GM12801 (cell line): ENCODE measurements around the gene HOMER1.

Experiments used
- TF ChIP-seq, protein P1 (sequence below): IDR thresholded peaks from one replicate; pipeline ENCODE4 v1.5.1; 2011; ENCODE audit warnings: control low read depth; ENCODE audit not compliant: insufficient read length; ENCODE audit errors: extremely low read depth

HOMER1 gene

DNA sequence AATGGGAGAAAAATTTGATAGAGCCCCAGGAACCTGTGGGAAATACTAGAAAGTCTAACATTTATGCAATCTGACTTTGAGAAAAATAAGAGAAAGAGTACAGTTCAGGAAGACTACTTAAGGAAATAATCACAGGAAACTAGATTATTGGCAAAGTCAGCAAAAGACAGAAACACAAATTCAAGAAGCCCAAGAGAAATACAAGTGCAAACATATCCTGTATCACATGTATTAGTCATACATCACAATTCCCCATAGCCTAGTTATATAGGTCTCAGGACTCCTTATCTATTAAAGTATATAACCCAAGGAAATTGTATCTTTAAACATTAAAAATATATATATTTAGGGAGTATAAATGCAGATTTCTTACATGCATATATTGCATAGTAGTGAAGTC lies 100.8 kb downstream of the HOMER1 start:
- TF ChIP-seq, protein P1, sequence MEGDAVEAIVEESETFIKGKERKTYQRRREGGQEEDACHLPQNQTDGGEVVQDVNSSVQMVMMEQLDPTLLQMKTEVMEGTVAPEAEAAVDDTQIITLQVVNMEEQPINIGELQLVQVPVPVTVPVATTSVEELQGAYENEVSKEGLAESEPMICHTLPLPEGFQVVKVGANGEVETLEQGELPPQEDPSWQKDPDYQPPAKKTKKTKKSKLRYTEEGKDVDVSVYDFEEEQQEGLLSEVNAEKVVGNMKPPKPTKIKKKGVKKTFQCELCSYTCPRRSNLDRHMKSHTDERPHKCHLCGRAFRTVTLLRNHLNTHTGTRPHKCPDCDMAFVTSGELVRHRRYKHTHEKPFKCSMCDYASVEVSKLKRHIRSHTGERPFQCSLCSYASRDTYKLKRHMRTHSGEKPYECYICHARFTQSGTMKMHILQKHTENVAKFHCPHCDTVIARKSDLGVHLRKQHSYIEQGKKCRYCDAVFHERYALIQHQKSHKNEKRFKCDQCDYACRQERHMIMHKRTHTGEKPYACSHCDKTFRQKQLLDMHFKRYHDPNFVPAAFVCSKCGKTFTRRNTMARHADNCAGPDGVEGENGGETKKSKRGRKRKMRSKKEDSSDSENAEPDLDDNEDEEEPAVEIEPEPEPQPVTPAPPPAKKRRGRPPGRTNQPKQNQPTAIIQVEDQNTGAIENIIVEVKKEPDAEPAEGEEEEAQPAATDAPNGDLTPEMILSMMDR = no peak

DNA sequence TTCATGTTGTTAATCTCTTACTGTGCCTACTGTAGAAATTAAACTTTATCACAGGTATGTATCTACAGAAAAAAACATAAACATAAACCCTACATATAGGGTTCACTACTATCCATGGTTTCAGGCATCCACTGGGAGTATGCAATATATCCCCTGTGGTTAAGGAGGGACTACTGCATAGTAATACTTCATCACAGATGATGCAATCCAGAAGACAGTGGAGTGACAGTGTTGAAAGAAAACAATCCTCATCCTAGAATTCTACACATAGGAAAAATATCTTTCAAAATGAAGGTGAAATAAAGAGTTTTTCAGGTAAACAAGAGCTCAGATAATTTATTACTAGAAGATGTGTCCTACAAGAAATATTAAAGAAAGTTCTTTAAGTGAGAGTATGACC lies 105.9 kb downstream of the HOMER1 start:
- TF ChIP-seq, protein P1 = no peak

DNA sequence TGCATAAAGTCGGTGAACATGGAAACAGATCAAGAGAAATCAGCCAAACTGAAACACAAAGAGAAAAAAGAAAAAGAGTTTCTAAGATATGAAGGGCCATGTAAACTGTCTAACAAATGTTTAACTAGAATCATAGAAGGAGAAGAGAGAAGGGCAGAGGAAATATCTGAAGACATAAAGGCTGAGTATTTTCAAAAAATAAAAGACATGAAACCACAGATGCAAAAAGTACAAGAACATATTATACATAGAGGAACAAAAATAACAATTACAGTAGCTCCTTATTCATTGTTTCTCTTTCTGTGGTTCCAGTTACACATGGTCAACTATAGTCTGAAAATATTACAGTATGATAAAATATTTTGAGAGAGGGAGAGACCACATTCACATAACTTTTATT lies 106.3 kb downstream of the HOMER1 start:
- TF ChIP-seq, protein P1 = no peak

DNA sequence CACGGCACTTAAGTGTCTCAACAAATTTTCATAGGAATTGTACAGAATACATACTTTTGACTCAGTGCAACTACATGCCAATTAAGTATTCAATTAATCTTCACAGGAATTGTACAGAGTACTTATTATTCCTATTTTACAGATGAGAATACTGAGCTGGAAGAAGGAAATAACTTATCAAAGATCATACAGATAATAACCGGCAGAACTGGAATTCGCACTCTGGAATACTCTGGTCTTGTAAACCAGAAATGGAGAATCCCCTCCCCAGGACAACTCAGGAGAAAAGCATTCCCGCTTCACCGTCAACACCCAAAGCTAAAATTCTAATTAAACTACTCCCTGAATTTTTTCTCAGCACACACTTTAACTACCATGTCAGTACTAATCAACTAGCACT lies 112.7 kb downstream of the HOMER1 start:
- TF ChIP-seq, protein P1 = no peak

DNA sequence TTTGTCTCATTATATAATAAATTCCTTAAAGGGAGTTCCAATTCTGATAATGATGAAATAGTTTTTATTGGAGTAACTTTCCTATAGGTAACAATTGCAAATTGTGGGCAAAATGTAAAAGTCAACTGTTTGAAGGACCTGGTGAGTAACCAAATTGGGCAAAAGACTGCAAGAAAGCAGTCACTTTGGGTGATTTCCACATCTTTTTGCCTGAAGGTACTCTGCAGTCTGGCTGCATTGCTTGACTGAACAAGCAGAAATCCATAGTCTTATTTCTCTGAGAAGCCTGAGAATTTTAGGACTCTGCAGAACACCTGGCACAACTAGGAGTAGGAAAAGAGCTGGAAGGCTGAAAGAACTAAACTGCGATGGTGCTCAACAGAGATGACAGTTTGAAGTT lies 114.9 kb downstream of the HOMER1 start:
- TF ChIP-seq, protein P1 = no peak

DNA sequence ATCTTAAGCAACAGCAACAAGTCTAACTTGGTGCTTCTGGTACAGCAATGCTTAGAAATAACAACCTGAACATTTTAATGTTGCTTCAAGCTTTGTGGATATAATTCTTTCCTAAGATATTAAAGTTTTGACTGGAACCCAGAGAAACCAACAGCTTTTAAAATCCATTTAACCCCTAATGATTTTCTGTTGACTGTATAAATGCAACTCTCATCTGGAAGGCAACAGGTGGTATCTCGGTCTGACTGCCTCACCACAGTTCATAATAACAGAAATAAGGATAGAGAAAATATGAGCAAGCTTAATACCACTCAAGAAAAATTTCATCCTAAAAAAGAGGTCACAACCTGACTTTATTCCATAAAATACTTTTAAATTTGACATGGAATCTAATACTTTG lies 116.9 kb downstream of the HOMER1 start:
- TF ChIP-seq, protein P1 = no peak

DNA sequence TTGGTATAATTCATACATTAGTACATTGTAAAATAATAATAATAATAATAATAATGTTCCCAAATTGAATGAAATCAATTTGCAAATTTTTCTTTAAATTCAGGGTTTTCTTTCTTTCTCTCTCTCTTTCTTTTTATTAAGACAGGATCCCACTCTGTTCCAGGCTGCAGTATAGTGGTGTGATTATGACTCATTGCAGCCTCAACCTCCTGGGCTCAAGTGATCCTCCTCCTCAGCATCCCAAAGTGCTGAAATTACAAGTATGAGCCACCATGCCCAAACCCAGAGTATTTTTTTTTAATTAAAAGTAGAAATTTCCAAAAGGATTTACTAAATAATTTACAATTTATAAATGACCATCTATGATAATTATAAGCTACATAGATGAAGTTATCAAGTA lies 117.7 kb downstream of the HOMER1 start:
- TF ChIP-seq, protein P1 = no peak

DNA sequence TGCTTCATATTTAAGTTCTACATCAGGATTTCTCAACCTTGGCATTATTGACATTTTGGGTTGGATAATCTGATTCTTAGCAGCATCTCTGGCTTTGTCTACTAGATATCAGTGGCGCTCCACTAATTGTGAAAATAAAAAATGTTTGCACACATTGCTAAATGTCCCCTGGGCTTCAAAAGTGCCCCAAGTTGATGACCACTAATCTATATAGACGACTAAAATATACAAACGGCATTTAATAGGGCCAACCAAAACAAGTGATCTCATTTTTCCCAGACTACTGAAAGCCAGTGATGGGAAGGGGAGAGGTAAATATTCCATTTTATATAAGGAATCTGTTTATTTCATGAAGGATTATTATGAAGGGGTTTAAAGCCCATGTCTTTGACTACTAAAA lies 118.6 kb downstream of the HOMER1 start:
- TF ChIP-seq, protein P1 = no peak
